Liver (tissue), 9 donors: ENCODE results near the gene CCT2. TPM values are rescaled to one million over a fixed set of nuclear protein-coding genes. Genes with fewer than 3 reads are reported as not detected.

ENCODE experiments used
- DNase-seq: peaks from one replicate; pipeline ENCODE4 v3.0.0-alpha.2; 2017; ENCODE audit warnings: low spot score
- H3K27ac ChIP-seq, 2 donors: one replicate each; pipeline ENCODE4 v1.7.0; 2013; ENCODE audit warnings: inconsistent platforms in 2 of 2, low read length in 2 of 2, control low read depth in 1 of 2, low read depth in 1 of 2, mild to moderate bottlenecking in 1 of 2
- H3K27me3 ChIP-seq, 4 donors: one replicate each; pipeline versions ENCODE4 v1.6.1 to v1.7.0; 2013; ENCODE audit warnings: low read length in 3 of 4, inconsistent platforms in 1 of 4, mild to moderate bottlenecking in 1 of 4, moderate library complexity in 1 of 4; ENCODE audit not compliant: control insufficient read depth in 4 of 4, insufficient read depth in 4 of 4
- H3K36me3 ChIP-seq, 4 donors: one replicate each; pipeline versions ENCODE4 v1.6.1 to v1.7.0; 2013; ENCODE audit warnings: low read length in 3 of 4, mild to moderate bottlenecking in 3 of 4, low read depth in 1 of 4, moderate library complexity in 1 of 4; ENCODE audit not compliant: control insufficient read depth in 4 of 4, insufficient read depth in 3 of 4
- H3K4me1 ChIP-seq, 4 donors: one replicate each; pipeline versions ENCODE4 v1.6.1 to v1.7.0; 2013; ENCODE audit warnings: low read length in 3 of 4, mild to moderate bottlenecking in 3 of 4, moderate library complexity in 1 of 4; ENCODE audit not compliant: control insufficient read depth in 4 of 4, insufficient read depth in 4 of 4
- H3K4me3 ChIP-seq, 3 donors: one replicate each; pipeline versions ENCODE4 v1.6.1 to v1.7.0; 2013; ENCODE audit warnings: low read length in 3 of 3, control low read depth in 1 of 3, low read depth in 1 of 3, mild to moderate bottlenecking in 1 of 3
- H3K9ac ChIP-seq, 2 donors: one replicate each; pipeline ENCODE4 v1.7.0; 2013; ENCODE audit warnings: low read length in 2 of 2, mild to moderate bottlenecking in 2 of 2, moderate library complexity in 2 of 2, control low read depth in 1 of 2, low read depth in 1 of 2
- H3K9me3 ChIP-seq, 4 donors: one replicate each; pipeline versions ENCODE4 v1.6.1 to v1.7.0; 2013; ENCODE audit warnings: low read length in 3 of 4; ENCODE audit not compliant: control insufficient read depth in 4 of 4
- EGR1 ChIP-seq, 2 donors: IDR thresholded peaks; 2 replicates each; pipeline ENCODE4 v1.6.1; 2016 to 2018; ENCODE audit warnings: antibody characterized with exemption in 2 of 2, low read depth in 2 of 2
- FOXA1 ChIP-seq: IDR thresholded peaks from 2 replicates; pipeline ENCODE4 v1.6.1; 2016; ENCODE audit warnings: antibody characterized with exemption
- FOXA2 ChIP-seq: IDR thresholded peaks from 2 replicates; pipeline ENCODE4 v1.6.1; 2016; ENCODE audit warnings: antibody characterized with exemption
- GABPA ChIP-seq, 2 donors: IDR thresholded peaks in 1 of 2; conservative IDR thresholded peaks in 1 of 2; 2 replicates each; pipeline ENCODE4 v1.6.1; 2016; ENCODE audit warnings: antibody characterized with exemption in 2 of 2, mild to moderate bottlenecking in 1 of 2, moderate library complexity in 1 of 2
- HNF4A ChIP-seq, 2 donors: conservative IDR thresholded peaks; 2 replicates each; pipeline ENCODE4 v1.6.1; 2016; ENCODE audit warnings: antibody characterized with exemption in 2 of 2, mild to moderate bottlenecking in 2 of 2
- HNF4G ChIP-seq: IDR thresholded peaks from 2 replicates; pipeline ENCODE4 v1.6.1; 2016; ENCODE audit warnings: antibody characterized with exemption
- JUND ChIP-seq, 2 donors: IDR thresholded peaks; 2 replicates each; pipeline ENCODE4 v1.6.1; 2016; ENCODE audit warnings: antibody characterized with exemption in 2 of 2
- NR2F2 ChIP-seq: IDR thresholded peaks from 2 replicates; pipeline ENCODE4 v1.6.1; 2016; ENCODE audit warnings: antibody characterized with exemption
- RAD21 ChIP-seq, 2 donors: IDR thresholded peaks; 2 replicates each; pipeline ENCODE4 v1.6.1; 2016; ENCODE audit warnings: antibody characterized with exemption in 2 of 2, mild to moderate bottlenecking in 2 of 2
- RXRA ChIP-seq, 2 donors: IDR thresholded peaks; 2 replicates each; pipeline ENCODE4 v1.6.1; 2017 to 2018; ENCODE audit warnings: antibody characterized with exemption in 2 of 2, mild to moderate bottlenecking in 1 of 2
- SP1 ChIP-seq: IDR thresholded peaks from 2 replicates; pipeline ENCODE4 v1.6.1; 2018; ENCODE audit warnings: antibody characterized with exemption, mild to moderate bottlenecking
- TAF1 ChIP-seq: conservative IDR thresholded peaks from 2 replicates; pipeline ENCODE4 v1.6.1; 2016; ENCODE audit warnings: antibody characterized with exemption, mild to moderate bottlenecking
- YY1 ChIP-seq: IDR thresholded peaks from 2 replicates; pipeline ENCODE4 v1.6.1; 2016; ENCODE audit warnings: antibody characterized with exemption, mild to moderate bottlenecking
- WGBS: extraction: QIAGEN DNeasy Blood & Tissue Kit; methylation state at CpG from one replicate; pipeline ENCODE4 v1.1.7; 2013; 5-methylcytosine and 5-hydroxymethylcytosine counted together
- polyA plus RNA-seq, 2 donors: library from polyadenylated mRNA; stranded (reverse) in 1 of 2; unstranded in 1 of 2; fragments of 200-250 nt in 1 of 2; fragments of >200 nt in 1 of 2; fragmentation: Nextera tagmentation in 1 of 2; extraction: Ambion mirVana in 1 of 2; gene quantifications; one replicate each; pipeline versions ENCODE4 v1.2.1 to v1.2.3, GENCODE V29; 2013 to 2015
- total RNA-seq, 2 donors: library from RNA; depleted of rRNA; stranded (reverse); fragments of >200 nt; gene quantifications; one replicate each; pipeline ENCODE4 v1.2.3, GENCODE V29; 2014
- TF ChIP-seq, protein P1 (sequence below): IDR thresholded peaks from 2 replicates; pipeline ENCODE4 v1.6.1; 2016; ENCODE audit warnings: antibody characterized with exemption
- TF ChIP-seq, protein P2 (sequence below): fragments of 150-350 bp; IDR thresholded peaks from 2 replicates; pipeline ENCODE4 v1.5.1; 2017; ENCODE audit warnings: improper control_type of control experiment, low read depth, low read length; ENCODE audit not compliant: missing input control
- TF ChIP-seq, protein P3 (sequence below): IDR thresholded peaks from 2 replicates; pipeline ENCODE4 v1.6.1; 2016; ENCODE audit warnings: antibody characterized with exemption
- TF ChIP-seq, protein P4 (sequence below): IDR thresholded peaks from 2 replicates; pipeline ENCODE4 v1.6.1; 2016; ENCODE audit warnings: antibody characterized with exemption, mild to moderate bottlenecking
- TF ChIP-seq, protein P5 (sequence below): IDR thresholded peaks from 2 replicates; pipeline ENCODE4 v1.6.1; 2016; ENCODE audit warnings: antibody characterized with exemption
- donor health status: healthy.
- donor health status: healthy.
- donor health status: healthy.
- donor health status: healthy.
- donor health status: healthy.

CCT2 gene
- total RNA-seq (100 to 1,000 TPM in 1 of 2 donors, 10 to 100 TPM in 1; 79.4 to 145 TPM), polyA plus RNA-seq (10 to 100 TPM; 43.6 to 81.8 TPM)

DNA sequence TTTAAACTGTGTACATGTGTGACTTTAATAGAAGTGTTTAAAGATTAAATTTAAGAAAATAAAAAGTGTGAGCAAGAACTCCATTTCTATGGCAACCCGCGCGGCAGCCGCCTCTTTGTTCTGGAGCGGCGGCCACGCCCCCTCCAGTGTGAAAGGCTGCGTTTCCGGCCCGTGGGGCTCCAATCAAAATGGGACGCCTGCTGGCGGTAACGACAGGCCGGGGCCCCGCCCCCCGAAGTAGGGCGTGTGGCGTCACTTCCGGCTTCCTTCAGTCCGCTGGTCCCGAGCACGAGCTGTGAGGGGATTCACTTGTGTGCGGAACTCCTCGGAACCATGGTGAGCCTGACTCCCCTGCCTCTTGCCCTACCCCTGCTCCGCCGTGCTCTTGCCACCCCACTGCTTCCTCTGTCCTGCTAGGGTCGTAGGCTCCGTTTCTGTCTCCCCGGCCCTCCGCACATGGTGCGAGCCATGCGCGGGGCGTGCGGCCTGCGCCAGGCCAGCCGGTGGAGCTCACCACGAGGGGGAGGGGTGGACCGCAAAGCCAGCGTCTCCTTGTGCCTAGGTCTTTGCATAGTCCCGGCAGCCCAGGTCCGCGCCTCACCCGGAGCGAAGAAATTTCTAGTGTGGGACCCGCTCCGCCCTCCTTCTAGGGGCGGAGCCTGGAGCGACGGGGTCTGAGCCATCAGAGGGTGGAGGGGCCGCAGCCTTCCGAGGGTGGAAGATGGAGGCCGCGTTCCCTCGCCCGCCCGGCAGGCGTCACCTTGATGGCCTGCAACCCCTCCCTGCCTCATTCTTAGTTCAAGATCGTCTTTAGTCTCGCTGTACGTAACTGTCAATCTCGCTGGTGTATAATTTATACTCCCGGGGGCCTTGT, at the start of gene CCT2:
CCT2 (plus strand) TSS at position 271 of the 874 bp plus-strand sequence; CDS start at position 334, 63 bp downstream.
- under 1% methylated on average over 63 of the region's 63 CpGs for WGBS
- TF ChIP-seq NR2F2 (no peak), FOXA2 (no peak), YY1 (peak; percentile 72), HNF4G (no peak), HNF4A (conservative IDR thresholded peaks at IDR 0.05) (no peak), SP1 (peak; percentile 73), FOXA1 (no peak), GABPA (IDR thresholded peaks at IDR 0.05 in 1 of 2, conservative IDR thresholded peaks at IDR 0.05 in 1 of 2) (peak; percentile 89 to 97), EGR1 (IDR thresholded peaks at IDR 0.05; ENCODE audit: low read depth in 2 of 2) (peak in 1 of 2 donors; percentile 40), TAF1 (peak; percentile 62), JUND (IDR thresholded peaks at IDR 0.05) (no peak), RXRA (IDR thresholded peaks at IDR 0.05) (no peak), RAD21 (IDR thresholded peaks at IDR 0.05) (peak; percentile 22 to 27)
- TF ChIP-seq, protein P1, sequence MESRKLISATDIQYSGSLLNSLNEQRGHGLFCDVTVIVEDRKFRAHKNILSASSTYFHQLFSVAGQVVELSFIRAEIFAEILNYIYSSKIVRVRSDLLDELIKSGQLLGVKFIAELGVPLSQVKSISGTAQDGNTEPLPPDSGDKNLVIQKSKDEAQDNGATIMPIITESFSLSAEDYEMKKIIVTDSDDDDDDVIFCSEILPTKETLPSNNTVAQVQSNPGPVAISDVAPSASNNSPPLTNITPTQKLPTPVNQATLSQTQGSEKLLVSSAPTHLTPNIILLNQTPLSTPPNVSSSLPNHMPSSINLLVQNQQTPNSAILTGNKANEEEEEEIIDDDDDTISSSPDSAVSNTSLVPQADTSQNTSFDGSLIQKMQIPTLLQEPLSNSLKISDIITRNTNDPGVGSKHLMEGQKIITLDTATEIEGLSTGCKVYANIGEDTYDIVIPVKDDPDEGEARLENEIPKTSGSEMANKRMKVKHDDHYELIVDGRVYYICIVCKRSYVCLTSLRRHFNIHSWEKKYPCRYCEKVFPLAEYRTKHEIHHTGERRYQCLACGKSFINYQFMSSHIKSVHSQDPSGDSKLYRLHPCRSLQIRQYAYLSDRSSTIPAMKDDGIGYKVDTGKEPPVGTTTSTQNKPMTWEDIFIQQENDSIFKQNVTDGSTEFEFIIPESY: no peak
- TF ChIP-seq, protein P2, sequence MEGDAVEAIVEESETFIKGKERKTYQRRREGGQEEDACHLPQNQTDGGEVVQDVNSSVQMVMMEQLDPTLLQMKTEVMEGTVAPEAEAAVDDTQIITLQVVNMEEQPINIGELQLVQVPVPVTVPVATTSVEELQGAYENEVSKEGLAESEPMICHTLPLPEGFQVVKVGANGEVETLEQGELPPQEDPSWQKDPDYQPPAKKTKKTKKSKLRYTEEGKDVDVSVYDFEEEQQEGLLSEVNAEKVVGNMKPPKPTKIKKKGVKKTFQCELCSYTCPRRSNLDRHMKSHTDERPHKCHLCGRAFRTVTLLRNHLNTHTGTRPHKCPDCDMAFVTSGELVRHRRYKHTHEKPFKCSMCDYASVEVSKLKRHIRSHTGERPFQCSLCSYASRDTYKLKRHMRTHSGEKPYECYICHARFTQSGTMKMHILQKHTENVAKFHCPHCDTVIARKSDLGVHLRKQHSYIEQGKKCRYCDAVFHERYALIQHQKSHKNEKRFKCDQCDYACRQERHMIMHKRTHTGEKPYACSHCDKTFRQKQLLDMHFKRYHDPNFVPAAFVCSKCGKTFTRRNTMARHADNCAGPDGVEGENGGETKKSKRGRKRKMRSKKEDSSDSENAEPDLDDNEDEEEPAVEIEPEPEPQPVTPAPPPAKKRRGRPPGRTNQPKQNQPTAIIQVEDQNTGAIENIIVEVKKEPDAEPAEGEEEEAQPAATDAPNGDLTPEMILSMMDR: peak; percentile 13
- TF ChIP-seq, protein P3, sequence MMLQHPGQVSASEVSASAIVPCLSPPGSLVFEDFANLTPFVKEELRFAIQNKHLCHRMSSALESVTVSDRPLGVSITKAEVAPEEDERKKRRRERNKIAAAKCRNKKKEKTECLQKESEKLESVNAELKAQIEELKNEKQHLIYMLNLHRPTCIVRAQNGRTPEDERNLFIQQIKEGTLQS: no peak
- TF ChIP-seq, protein P4, sequence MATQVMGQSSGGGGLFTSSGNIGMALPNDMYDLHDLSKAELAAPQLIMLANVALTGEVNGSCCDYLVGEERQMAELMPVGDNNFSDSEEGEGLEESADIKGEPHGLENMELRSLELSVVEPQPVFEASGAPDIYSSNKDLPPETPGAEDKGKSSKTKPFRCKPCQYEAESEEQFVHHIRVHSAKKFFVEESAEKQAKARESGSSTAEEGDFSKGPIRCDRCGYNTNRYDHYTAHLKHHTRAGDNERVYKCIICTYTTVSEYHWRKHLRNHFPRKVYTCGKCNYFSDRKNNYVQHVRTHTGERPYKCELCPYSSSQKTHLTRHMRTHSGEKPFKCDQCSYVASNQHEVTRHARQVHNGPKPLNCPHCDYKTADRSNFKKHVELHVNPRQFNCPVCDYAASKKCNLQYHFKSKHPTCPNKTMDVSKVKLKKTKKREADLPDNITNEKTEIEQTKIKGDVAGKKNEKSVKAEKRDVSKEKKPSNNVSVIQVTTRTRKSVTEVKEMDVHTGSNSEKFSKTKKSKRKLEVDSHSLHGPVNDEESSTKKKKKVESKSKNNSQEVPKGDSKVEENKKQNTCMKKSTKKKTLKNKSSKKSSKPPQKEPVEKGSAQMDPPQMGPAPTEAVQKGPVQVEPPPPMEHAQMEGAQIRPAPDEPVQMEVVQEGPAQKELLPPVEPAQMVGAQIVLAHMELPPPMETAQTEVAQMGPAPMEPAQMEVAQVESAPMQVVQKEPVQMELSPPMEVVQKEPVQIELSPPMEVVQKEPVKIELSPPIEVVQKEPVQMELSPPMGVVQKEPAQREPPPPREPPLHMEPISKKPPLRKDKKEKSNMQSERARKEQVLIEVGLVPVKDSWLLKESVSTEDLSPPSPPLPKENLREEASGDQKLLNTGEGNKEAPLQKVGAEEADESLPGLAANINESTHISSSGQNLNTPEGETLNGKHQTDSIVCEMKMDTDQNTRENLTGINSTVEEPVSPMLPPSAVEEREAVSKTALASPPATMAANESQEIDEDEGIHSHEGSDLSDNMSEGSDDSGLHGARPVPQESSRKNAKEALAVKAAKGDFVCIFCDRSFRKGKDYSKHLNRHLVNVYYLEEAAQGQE: peak; percentile 65
- TF ChIP-seq, protein P5, sequence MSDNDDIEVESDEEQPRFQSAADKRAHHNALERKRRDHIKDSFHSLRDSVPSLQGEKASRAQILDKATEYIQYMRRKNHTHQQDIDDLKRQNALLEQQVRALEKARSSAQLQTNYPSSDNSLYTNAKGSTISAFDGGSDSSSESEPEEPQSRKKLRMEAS: peak; percentile 86
- peaks cover 0 to 7% (median 3%) of the 10 kb centered on the region in 4 donors for H3K4me1 ChIP-seq
- peak; percentile 96 for DNase-seq
- peak within 1 kb of the TSS; percentile 45 to 97 for H3K9ac ChIP-seq
- H3K27me3 ChIP-seq: no peaks in the 10 kb centered on the region
- H3K27ac ChIP-seq: peak within 1 kb of the TSS; percentile 88 to 98
- peaks cover 0 to 36% (median 27%) of the 10 kb centered on the region in 4 donors for H3K36me3 ChIP-seq
- peak within 1 kb of the TSS; percentile 80 to 100 (median 81) for H3K4me3 ChIP-seq
- no peaks in the 10 kb centered on the region for H3K9me3 ChIP-seq
